ENCODE results near the gene SMC4.

DNA sequence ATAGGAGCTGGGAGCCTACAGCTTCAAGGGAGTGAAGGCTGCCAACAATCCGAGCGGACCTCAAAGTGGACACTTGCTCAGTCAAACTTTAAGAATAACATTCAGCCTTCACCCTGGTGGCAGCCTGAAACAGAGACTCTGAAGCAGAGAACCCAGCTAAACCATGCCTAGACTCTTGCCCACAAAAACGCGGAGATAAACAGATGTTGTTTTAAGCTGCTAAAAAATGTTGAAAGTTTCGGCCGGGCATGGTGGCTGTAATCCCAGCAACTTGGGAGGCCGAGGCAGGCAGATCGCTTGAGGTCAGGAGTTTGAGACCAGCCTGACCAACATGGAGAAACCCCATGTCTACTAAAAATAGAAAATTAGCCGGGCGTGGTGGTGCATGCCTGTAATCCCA lies 79.9 kb downstream of the SMC4 start:
- no peak for TF ChIP-seq CTCF (IDR thresholded peaks at IDR 0.05)
- TF ChIP-seq POLR2A (IDR thresholded peaks at IDR 0.05): no peak

Measured in body of pancreas (tissue), 4 donors.